ENCODE measurements around the gene CDH4. TPM values are rescaled to one million over a fixed set of nuclear protein-coding genes. Genes with fewer than 3 reads are reported as not detected.

Gene CDH4
- polyA plus RNA-seq, 3 donors, result 6.9 to 8.7 (median 7.9) TPM

DNA sequence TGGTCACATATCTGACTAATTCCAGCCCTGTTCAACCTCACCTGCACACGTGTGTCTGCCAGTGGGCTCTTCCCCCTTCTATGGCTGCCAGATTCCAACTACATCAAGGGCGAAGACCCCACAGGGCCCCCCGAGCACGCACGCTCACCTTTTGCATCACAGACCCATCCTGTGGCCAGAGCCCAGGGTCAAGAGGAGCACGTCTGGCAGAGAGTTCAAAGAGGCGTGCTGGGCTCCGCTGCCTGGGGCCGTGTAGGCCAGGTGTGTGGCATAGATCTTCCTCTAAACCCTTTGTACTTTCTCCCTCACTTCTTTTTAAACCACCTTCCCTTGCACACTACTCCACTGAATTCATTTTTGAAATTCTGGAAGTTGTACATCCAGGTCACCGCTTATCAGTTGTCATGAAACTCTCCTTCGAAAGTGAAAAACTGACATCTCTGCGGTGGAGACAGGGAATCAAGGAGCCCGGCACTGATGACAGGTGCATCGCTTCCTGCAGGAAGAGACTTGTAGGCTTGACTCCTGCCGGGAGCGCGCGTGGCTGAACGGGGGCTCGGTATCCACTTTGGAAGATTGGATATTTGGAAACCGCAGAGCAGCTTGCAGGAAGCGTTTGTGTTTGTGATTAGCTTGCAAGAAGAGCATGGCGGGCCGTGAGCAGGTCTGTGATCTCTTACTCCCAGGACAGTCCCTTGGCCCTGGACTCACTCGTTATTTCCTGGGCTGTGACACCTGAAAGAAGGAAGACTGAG is 397.2 kb downstream of the CDH4 start:
- no peak for DNase-seq (ENCODE audit: extremely low read depth in 1 of 11, low read depth in 9 of 11, low spot score in 4 of 11)

DNA sequence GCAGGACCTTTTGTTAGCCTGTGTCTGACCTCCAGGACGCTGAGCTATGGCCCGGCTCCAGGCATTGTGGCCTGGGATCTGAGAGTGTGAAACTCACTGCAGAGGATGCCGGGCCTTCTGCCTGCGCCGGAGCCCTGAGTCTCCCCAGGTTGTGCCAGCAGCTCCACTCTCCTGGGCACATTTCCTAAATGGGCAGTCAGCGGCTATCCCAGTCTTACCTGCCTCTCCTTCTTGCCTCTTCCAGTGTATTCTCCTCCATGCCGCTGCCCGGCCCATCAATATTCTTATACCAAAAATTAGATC is 397.8 kb downstream of the CDH4 start:
- no peak for DNase-seq (ENCODE audit: extremely low read depth in 1 of 11, low read depth in 9 of 11, low spot score in 4 of 11)

DNA sequence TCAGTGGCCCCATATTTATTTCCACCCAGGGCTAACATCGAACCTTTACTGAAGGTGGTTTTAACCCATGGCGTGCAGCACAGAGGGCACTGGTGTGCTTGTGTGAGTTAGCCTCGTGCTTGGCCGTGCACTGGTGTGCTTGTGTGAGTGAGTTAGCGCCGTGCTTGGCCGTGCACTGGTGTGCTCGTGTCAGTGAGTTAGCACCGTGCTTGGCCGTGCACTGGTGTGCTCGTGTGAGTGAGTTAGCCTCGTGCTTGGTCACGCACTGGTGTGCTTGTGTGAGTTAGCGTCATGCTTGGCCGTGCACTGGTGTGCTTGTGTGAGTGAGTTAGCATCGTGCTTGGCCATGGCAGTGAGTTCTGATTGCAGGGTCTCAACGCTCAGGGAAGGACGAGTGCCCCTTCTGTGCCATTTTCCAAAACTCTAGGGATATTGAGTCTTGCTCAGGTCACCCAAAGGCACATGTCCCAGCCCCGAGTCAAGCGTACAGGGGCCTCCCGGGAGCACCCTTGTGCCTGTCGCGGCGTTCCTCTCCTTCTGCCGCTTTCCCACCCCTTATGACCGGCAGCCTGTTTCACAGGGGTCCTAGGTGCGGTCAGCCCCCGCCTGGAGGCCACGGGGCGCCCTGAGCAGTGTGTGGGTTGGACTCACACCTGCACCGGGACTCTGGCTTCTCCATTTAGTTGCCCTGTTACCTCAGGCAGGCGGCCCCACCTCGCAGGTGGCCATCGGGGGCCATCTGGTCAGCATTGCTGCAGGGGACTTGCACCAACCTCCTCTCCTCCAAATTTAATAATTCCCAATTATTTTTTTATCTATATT is 399.1 kb downstream of the CDH4 start:
- no peak for DNase-seq (ENCODE audit: extremely low read depth in 1 of 11, low read depth in 9 of 11, low spot score in 4 of 11)

DNA sequence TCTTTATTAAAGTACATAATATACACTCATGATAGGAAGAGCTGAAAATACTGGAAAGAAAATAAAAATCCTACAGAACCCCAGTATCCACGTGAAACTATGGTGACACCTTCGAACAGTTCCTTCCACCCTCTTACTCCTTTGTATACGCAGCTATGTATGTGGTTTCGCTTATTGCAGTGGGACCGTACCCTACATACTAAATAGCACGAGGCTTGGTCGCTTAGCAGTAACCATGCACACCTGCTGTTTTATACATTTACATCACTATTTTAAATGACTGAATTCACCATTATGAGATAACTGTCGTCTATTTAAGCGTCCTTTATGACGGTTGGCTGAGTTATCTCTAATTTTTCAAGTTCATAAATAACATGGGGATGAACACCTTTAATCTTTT is 400.1 kb downstream of the CDH4 start:
- no peak for DNase-seq (ENCODE audit: extremely low read depth in 1 of 11, low read depth in 9 of 11, low spot score in 4 of 11)

DNA sequence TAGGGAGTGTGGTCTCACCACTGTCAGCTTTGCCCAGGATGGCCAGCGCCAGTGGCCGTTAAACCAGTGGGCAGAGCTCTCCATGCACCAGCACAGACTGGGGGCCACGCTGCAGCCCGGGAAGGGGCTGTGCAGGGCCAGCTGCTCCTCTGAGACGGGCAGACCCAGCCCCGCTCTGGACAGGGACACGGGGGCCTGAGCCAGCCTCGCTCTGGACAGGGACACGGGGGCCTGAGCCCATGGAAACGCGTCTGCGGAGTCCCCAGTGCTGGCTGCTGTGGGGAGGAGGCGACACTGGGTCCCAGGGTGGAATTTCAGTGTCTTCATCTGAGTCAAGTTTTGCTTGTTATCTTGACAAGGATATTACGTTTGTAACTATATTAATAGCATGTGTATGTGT is 402.7 kb downstream of the CDH4 start:
- DNase-seq (ENCODE audit: extremely low read depth in 1 of 11, low read depth in 9 of 11, low spot score in 4 of 11), result no peak

DNA sequence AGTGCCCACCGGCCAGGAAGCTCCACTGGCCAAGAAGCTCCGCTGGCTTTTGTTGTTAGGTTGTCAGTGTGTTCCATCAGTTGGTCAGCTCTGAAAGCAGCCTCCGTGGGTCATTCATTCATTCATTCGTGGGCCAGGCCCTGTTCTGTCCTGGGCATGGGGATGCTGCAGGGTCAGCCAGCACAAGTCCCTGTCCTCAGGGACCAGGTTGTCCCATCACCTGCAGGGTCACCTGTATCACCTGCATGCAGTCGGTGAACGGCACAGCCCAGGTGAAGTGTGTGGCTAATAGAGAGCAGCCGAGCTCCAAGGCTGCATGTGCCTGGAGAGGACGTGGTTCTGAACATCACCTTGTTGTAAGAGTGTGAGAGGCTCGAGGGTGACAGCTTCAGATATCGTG is 403.5 kb downstream of the CDH4 start:
- no peak for DNase-seq (ENCODE audit: extremely low read depth in 1 of 11, low read depth in 9 of 11, low spot score in 4 of 11)

DNA sequence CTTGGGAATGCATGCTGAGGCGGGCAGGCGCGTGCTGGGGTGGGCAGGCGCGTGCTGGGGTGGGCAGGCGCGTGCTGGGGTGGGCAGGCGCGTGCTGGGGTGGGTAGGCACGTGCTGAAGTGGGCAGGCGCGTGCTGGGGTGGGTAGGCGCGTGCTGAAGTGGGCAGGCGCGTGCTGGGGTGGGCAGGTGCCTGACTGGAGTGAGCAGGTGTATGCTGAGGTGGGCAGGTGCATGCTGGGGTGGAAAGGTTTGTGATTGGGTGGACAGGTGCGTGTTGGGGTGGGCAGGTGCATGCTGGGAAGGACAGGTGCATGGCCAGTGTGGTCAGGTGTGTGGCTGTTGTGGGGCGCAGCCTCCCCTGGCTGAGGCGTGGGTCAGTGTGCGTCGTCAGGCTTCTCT is 404.1 kb downstream of the CDH4 start:
- no peak for DNase-seq (ENCODE audit: extremely low read depth in 1 of 11, low read depth in 9 of 11, low spot score in 4 of 11)

DNA sequence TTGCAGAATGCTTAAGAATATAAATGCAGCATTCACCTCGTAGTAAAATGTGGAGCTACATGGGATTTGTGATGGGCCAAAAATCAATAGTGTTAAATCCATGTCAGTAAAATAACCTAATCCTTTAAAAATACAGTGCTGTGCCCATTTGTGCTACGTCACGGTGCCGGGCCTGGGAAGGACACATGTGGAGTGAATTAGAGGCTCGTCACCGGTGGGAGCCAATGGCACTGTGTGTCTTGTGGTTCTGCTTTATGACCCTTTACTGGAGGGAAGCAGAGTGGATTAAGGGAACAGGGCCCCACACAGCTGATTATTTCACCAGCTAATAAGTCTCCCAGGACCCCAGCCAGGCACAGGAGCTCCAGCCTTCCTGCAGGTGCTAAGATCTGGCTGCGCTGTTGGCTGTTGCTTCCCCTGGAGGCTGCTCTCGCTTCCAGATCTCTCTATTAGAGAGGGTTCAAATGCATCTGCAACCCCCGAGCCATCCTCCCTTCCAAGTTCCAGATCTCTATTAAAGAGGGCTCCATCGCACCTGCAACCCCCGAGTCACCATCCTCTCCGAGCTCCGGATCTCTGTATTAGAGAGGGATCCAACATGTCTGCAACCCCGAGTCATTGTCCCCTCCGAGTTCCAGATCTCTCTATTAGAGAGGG is 405.8 kb downstream of the CDH4 start:
- DNase-seq (ENCODE audit: extremely low read depth in 1 of 11, low read depth in 9 of 11, low spot score in 4 of 11), result no peak

DNA sequence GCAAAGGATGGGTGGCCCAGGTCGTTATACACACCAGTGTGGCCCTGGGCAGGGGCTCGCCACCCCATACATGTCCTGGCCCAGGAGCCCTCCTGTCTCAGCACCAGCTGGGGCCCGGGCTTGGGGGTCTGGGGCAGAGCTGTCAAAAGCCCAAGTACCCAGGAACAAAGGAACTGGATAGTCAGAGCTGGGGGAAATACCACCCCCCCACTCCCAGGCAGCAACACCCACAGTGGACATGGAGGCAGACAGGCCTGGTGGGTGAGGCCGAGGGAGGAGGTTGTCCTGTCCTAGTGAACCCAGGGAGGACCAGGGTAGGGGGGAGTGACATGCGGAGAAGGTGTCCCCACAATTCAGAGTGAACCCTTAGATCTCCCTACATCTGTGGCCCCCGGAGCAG is 406.5 kb downstream of the CDH4 start:
- no peak for DNase-seq (ENCODE audit: extremely low read depth in 1 of 11, low read depth in 9 of 11, low spot score in 4 of 11)

DNA sequence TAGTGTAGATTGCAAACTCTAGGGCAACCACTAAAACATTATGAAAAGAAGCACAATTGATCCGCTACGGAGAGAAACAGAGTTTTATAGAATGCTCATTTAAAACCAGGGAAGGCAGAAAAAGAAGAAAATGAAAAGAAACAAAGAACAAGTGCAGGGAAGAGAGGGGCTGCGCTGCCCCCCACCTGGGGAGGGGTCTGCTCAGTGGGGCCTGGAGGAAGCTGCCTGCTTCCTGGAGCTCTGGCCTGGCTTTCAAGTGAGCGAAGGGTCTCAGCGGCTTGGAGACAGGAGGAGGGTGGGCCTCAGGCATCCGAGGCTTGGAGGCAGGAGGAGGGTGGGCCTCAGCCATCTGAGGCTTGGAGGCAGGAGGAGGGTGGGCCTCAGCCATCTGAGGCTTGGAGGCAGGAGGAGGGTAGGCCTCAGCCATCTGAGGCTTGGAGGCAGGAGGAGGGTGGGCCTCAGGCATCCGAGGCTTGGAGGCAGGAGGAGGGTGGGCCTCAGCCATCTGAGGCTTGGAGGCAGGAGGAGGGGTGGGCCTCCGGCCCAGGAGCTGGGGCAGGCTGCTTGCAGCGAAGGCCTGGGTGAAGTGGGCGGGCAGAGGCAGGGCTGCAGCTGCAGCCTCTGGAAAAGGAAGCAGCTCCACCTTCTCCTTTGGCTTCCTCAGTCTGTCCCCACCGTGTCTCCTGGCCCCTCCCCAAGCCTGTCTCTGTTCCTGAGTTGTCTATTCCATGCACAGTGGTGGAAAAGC is 407.4 kb downstream of the CDH4 start:
- DNase-seq (ENCODE audit: extremely low read depth in 1 of 11, low read depth in 9 of 11, low spot score in 4 of 11), result no peak

DNA sequence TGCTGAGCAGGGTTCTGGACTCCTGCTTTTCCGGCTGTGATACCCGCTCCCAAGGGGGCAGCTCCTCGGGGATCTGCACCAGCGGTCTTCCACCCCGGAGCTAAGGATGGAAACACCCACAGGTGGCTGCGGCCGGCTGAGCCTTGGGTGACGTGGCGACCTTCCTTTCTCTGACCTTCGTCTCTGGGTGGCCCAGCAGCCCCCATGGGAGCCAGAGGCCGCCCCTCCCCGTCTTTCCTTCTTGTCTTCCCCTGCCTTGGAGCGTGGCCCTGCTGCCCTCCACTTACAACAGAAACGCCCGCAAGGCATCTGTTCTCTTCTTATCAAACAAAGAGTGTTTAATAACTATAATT is 407.9 kb downstream of the CDH4 start:
- no peak for DNase-seq (ENCODE audit: extremely low read depth in 1 of 11, low read depth in 9 of 11, low spot score in 4 of 11)

DNA sequence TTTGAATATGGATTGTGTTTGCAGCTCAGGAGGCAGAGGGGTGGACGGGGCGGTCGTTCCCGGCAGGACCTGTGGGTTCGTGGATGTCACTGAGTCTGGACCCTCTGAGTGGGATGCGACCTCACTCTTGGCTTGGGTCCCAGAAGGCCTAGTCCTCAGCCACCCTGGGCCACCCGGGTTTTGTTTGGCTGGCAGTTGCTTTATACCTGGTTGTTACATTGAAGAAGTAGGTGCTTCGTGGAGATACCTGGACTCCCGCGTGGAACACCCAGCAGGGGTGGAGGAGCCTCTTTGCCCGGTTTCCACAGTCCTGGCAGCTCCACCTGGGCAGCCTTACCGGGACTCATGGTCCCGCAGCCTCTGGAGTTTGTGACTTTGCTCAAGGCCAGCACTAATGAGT is 408.5 kb downstream of the CDH4 start:
- DNase-seq (ENCODE audit: extremely low read depth in 1 of 11, low read depth in 9 of 11, low spot score in 4 of 11), result no peak

DNA sequence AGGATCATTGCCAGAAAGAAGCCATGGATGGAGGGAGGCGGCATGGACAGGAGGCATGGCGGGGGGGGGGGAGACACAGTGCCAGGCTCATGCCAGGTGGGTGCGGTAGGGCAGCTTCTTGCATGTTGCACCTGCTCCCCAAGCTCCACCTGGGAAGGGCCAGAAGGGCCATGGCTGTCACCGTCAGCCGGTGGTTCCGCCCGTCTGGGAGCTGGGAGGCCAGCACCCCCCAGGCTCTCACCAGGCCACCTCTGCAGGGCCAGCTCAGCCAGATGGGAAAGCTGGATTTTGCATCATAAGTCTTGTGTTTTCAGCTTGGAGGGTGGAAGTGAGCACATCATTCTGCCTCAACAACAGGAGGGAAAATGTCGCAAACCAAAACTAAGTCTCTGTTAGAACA is 409.0 kb downstream of the CDH4 start:
- DNase-seq (ENCODE audit: extremely low read depth in 1 of 11, low read depth in 9 of 11, low spot score in 4 of 11), result no peak

DNA sequence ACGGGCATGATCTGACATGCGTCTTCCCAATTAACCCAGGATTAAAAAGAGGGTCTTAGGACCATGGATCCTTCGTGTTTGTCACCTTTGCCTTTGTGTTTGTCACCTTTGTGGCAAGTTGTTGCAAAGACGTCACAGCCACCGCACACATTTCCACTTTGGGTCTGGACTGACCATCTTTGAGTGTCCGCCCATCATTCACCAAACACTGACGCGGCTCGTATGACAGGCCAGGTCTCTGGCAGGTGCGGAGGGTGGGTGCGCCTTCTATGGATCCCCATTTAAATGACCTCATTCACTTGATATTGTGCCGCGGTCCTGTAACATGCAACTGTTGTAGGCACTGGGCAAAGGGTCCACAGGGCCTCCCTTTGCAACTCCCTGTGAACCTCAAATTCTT is 409.5 kb downstream of the CDH4 start:
- no peak for DNase-seq (ENCODE audit: extremely low read depth in 1 of 11, low read depth in 9 of 11, low spot score in 4 of 11)

DNA sequence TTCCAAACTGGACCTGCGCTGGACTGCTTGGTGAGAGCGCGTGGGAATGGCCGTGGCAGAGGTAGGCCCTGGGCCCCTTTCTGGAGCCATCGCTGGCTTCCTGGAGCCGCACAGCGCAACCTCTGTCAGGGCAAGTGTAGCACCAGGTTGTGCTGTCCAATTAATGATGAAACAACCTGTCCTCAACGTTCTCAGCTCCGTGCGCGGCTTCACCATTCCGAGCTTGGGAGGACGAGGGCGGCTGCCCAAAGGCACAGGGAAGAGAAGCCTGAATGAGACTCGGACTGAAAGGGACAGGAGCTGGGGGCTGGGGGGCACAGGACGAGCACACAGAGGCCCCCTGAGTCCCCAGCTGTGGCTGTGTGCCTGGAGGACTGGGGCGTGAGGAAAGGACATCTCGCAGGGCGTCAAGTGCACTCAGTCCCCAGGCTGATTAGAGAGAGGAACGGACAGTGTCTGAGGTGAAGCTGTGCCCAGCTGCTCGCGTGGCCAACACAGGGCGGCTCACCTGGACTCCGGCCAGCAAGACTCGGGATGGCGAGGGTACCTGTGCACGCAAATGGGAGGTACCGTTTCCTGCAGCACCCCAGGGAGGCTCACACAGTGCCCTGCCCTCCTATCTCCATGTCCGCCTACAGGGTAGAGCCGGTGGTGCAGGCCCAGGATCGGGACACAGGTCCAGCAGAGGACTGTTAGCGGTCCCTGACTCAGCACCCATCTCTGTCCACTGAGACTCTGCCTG is 410.3 kb downstream of the CDH4 start:
- DNase-seq (ENCODE audit: extremely low read depth in 1 of 11, low read depth in 9 of 11, low spot score in 4 of 11), result no peak

DNA sequence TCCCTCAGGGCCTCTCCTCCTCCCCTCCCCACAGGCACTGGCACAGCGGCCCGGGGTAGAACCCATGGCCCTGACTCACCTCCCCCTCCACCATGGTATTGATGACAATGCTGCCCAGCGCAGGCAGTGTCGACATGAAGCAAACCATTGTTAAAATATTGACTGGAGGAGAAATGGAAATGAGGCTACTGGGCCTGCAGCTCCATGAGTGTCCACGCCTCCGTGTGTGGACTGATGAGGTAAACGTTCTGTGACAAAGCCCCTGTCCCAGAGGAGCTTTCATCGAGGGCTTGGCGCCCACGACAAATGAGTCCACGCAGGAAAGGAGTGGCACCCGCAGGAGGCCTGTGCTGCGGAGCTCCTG is 410.9 kb downstream of the CDH4 start:
- no peak for DNase-seq (ENCODE audit: extremely low read depth in 1 of 11, low read depth in 9 of 11, low spot score in 4 of 11)

DNA sequence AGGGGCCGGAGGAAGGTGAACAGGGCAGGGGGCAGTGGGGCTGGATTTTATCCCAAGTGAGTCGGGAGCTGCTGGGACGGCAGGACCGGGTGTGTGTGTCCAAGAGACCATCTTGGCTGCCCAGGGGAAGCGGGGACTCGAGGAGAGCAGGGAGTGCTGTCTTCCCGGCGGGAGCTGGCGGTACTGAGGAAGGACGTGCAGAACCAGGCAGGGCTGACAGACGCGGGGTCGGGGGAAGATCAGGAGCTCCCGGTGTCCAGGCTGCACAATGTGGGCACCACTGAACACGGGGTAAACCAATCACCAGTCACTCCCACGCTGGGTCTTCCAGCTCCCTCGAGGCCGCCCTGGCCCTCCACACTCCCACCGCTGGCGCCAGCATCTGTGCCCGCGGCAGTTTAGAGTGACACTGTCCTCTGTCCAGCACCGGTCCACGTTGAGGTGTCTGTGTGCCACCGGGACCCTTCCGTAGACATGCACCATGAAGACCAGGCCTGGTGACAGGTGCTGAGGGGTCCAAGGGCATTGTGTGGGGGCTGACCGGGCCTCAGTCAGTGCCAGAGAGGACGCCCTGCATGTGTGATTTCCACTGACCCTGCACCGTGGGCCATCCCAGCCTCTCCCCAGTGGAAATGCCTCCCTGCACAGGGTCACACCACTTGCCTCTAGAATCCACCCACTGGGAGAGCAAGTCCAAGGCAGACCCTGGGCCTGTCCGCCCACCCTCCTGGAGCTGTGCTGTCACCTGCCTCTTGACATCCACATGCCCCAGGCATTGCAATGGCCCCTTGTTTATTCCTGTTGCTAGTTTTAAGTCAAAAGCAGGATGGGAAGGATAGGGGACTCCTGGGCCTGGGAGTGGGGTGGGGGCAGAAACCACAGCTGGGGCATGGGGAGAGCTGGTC is 411.7 kb downstream of the CDH4 start:
- DNase-seq (ENCODE audit: extremely low read depth in 1 of 11, low read depth in 9 of 11, low spot score in 4 of 11), result no peak

Data from renal cortex interstitium (tissue), 11 donors.